ENCODE measurements around the gene FOXL2NB. TPM values are rescaled to one million over a fixed set of nuclear protein-coding genes. Genes with fewer than 3 reads are reported as not detected.

FOXL2NB gene
- not detected in 2 replicates for total RNA-seq

GRCh38 chr3:138946663-138947494 is at the start of gene FOXL2NB, which contains the start of gene FOXL2:
Gene FOXL2NB, plus strand, starts transcription at chr3:138947217. Its CDS starts 148 bp downstream, at chr3:138947365.
Gene FOXL2, minus strand, starts transcription at chr3:138947137. Its CDS starts 415 bp downstream, at chr3:138946722.
- intact Hi-C loops (cut with micrococcal nuclease): loop anchor here (5.0 kb wide), 2 partner anchors 255 to 1180 kb away; no protein-coding TSS in a partner anchor

GRCh38 chr3:138898301-138898700 is 48.7 kb upstream of the FOXL2NB start:
- intact Hi-C loops (cut with micrococcal nuclease): no loop called here

- intact Hi-C loops (cut with micrococcal nuclease): no loop called here
Observed at GRCh38 chr3:138898708-138899107, 48.3 kb upstream of the FOXL2NB start.

GRCh38 chr3:138899351-138899991 is 47.5 kb upstream of the FOXL2NB start:
- intact Hi-C loops (cut with micrococcal nuclease): no loop called here

- intact Hi-C loops (cut with micrococcal nuclease): no loop called here
Observed at GRCh38 chr3:138901567-138901966, 45.5 kb upstream of the FOXL2NB start.

GRCh38 chr3:138902171-138902570 is 44.8 kb upstream of the FOXL2NB start:
- intact Hi-C loops (cut with micrococcal nuclease): no loop called here

GRCh38 chr3:138907539-138907938 is 39.5 kb upstream of the FOXL2NB start:
- intact Hi-C loops (cut with micrococcal nuclease): no loop called here

- intact Hi-C loops (cut with micrococcal nuclease): no loop called here
Observed at GRCh38 chr3:138908846-138909245, 38.2 kb upstream of the FOXL2NB start.

GRCh38 chr3:138909904-138910303 is 37.1 kb upstream of the FOXL2NB start:
- intact Hi-C loops (cut with micrococcal nuclease): no loop called here

- intact Hi-C loops (cut with micrococcal nuclease): no loop called here
Observed at GRCh38 chr3:138911621-138912020, 35.4 kb upstream of the FOXL2NB start.

- intact Hi-C loops (cut with micrococcal nuclease): no loop called here
Observed at GRCh38 chr3:138912237-138912636, 34.8 kb upstream of the FOXL2NB start.

GRCh38 chr3:138913766-138914165 is 33.3 kb upstream of the FOXL2NB start:
- intact Hi-C loops (cut with micrococcal nuclease): loop anchor here (2.0 kb wide), 3 partner anchors 435 to 585 kb away; partner anchors contain the start of gene NME9

- intact Hi-C loops (cut with micrococcal nuclease): loop anchor here (1.0 to 2.0 kb wide), 7 partner anchors 80 to 586 kb away; partner anchors contain the start of genes CEP70 and NME9
Observed at GRCh38 chr3:138914870-138915502, 32.0 kb upstream of the FOXL2NB start.

- intact Hi-C loops (cut with micrococcal nuclease): loop anchor here (1.0 to 2.0 kb wide), 7 partner anchors 80 to 587 kb away; partner anchors contain the start of genes CEP70 and NME9
Observed at GRCh38 chr3:138915503-138916498, 31.2 kb upstream of the FOXL2NB start.

- intact Hi-C loops (cut with micrococcal nuclease): no loop called here
Observed at GRCh38 chr3:138916824-138917223, 30.2 kb upstream of the FOXL2NB start.

GRCh38 chr3:138919325-138919724 is 27.7 kb upstream of the FOXL2NB start:
- intact Hi-C loops (cut with micrococcal nuclease): no loop called here

- intact Hi-C loops (cut with micrococcal nuclease): loop anchor here (2.0 kb wide), 2 partner anchors 87 to 735 kb away; partner anchors contain the start of genes ARMC8 and PIK3CB
Observed at GRCh38 chr3:138921316-138922292, 25.4 kb upstream of the FOXL2NB start.

- intact Hi-C loops (cut with micrococcal nuclease): loop anchor here (2.0 kb wide), 2 partner anchors 88 to 736 kb away; partner anchors contain the start of genes ARMC8 and PIK3CB
Observed at GRCh38 chr3:138922400-138922799, 24.6 kb upstream of the FOXL2NB start.

GRCh38 chr3:138923531-138923994 is 23.5 kb upstream of the FOXL2NB start:
- intact Hi-C loops (cut with micrococcal nuclease): loop anchor here (1.0 to 2.0 kb wide), 8 partner anchors 89 to 855 kb away; partner anchors contain the start of genes ARMC8, CEP70 and PIK3CB

All from T-helper 1 cell treated with Interleukin-12 subunit alpha and Interleukin-12 subunit beta and Interleukin-4 antibody, amounts not matched to agents 30 ng/mL and 1 ng/mL, for 36 hours (primary cell).